Activated CD8-positive, alpha-beta T cell treated with anti-CD3 and anti-CD28 coated beads, Interleukin-2, amount 10 ng/mL, durations not matched to agents 7 days and 5 days (primary cell): ENCODE data around the gene CDH4. TPM values are rescaled to one million over a fixed set of nuclear protein-coding genes. Genes with fewer than 3 reads are reported as not detected.
"Not testable (repeated sequence)": the region's sequence is repeated elsewhere in the genome, so short reads cannot be mapped to it uniquely, and the experiment has no call there.

ENCODE experiments used
- ATAC-seq: fragments of 150-1000 bp; cut with Tn5 transposase; one replicate; pipeline ENCODE4 v1.10.0; 2021; ENCODE audit warnings: moderate library complexity
- CTCF ChIA-PET: fragments of 350-600 bp; sonication (Branson Sonifier 250); formaldehyde crosslinking; loops from one replicate; lab custom pipeline; 2021; ENCODE audit warnings: antibody characterized with exemption; lab: Charles Lee
- POLR2A ChIA-PET: fragments of 350-600 bp; sonication (Branson Sonifier 250); formaldehyde crosslinking; loops from one replicate; lab custom pipeline; 2021; ENCODE audit warnings: antibody characterized with exemption; lab: Charles Lee
- DNase-seq: peaks from one replicate; pipeline ENCODE4 v3.0.0-alpha.2; 2020
- H3K27ac Mint-ChIP-seq: one replicate; pipeline ENCODE4 v1.8.0; 2021; ENCODE audit warnings: mild to moderate bottlenecking, mixed read lengths
- H3K27me3 Mint-ChIP-seq: one replicate; pipeline ENCODE4 v1.8.0; 2021; ENCODE audit warnings: low read depth, mixed read lengths
- H3K36me3 Mint-ChIP-seq: one replicate; pipeline ENCODE4 v1.8.0; 2021; ENCODE audit warnings: low read depth, mixed read lengths
- H3K4me1 Mint-ChIP-seq: one replicate; pipeline ENCODE4 v1.8.0; 2021; ENCODE audit warnings: low read depth, mixed read lengths
- H3K4me3 Mint-ChIP-seq: one replicate; pipeline ENCODE4 v1.8.0; 2021; ENCODE audit warnings: mild to moderate bottlenecking, mixed read lengths
- H3K9me3 Mint-ChIP-seq: one replicate; pipeline ENCODE4 v1.8.0; 2022; ENCODE audit warnings: mixed read lengths; ENCODE audit not compliant: insufficient read depth
- total RNA-seq, 2 experiments: library from RNA; stranded (reverse); gene quantifications; one replicate each; pipeline ENCODE4 v1.2.3, GENCODE V29; 2021

CDH4 gene
- total RNA-seq, 2 experiments from 2014 or later, result 0.05 to 0.13 TPM

GRCh38 chr20:61853073-61854005 lies 601.3 kb downstream of the CDH4 start:
- no peak for DNase-seq
- no peaks in the 10 kb centered on the region for H3K27me3 Mint-ChIP-seq
- H3K4me1 Mint-ChIP-seq, result no peaks in the 10 kb centered on the region
- ChIA-PET POLR2A (no interaction called here), CTCF (no interaction called here)
- H3K4me3 Mint-ChIP-seq, result no peak overlapping the region
- ATAC-seq, result no peak
- no peaks in the 10 kb centered on the region for H3K9me3 Mint-ChIP-seq
- no peaks in the 10 kb centered on the region for H3K36me3 Mint-ChIP-seq
- no peak overlapping the region for H3K27ac Mint-ChIP-seq

GRCh38 chr20:61854538-61854937 lies 602.5 kb downstream of the CDH4 start:
- CTCF ChIA-PET, H3K27ac Mint-ChIP-seq, ATAC-seq, H3K4me3 Mint-ChIP-seq, DNase-seq, POLR2A ChIA-PET, H3K36me3 Mint-ChIP-seq, H3K4me1 Mint-ChIP-seq, H3K27me3 Mint-ChIP-seq, H3K9me3 Mint-ChIP-seq: not testable (repeated sequence)

- DNase-seq (no peak), ATAC-seq (no peak)
- Mint-ChIP-seq H3K4me3 (no peak overlapping the region), H3K9me3 (no peaks in the 10 kb centered on the region), H3K27ac (no peak overlapping the region), H3K27me3 (no peaks in the 10 kb centered on the region), H3K4me1 (no peaks in the 10 kb centered on the region), H3K36me3 (no peaks in the 10 kb centered on the region)
- ChIA-PET CTCF (no interaction called here), POLR2A (no interaction called here)
These were observed 603.2 kb downstream of the CDH4 start for GRCh38 chr20:61855286-61855685.

GRCh38 chr20:61856626-61857413 lies 604.8 kb downstream of the CDH4 start:
- POLR2A ChIA-PET, result no interaction called here
- H3K4me1 Mint-ChIP-seq, result peaks cover 5% of the 10 kb centered on the region
- no peaks in the 10 kb centered on the region for H3K27me3 Mint-ChIP-seq
- H3K36me3 Mint-ChIP-seq, result no peaks in the 10 kb centered on the region
- H3K27ac Mint-ChIP-seq, result no peak overlapping the region
- ATAC-seq (no peak), DNase-seq (no peak)
- H3K9me3 Mint-ChIP-seq, result no peaks in the 10 kb centered on the region
- CTCF ChIA-PET, result no interaction called here
- no peak overlapping the region for H3K4me3 Mint-ChIP-seq

- POLR2A ChIA-PET, result no interaction called here
- no peak for ATAC-seq
- no peak overlapping the region for H3K27ac Mint-ChIP-seq
These were observed 605.3 kb downstream of the CDH4 start for GRCh38 chr20:61857414-61857775.

GRCh38 chr20:61857884-61858283 lies 605.8 kb downstream of the CDH4 start:
- no peaks in the 10 kb centered on the region for H3K36me3 Mint-ChIP-seq
- CTCF ChIA-PET, result no interaction called here
- DNase-seq (no peak), ATAC-seq (no peak)
- H3K4me3 Mint-ChIP-seq, result no peak overlapping the region
- H3K4me1 Mint-ChIP-seq, result peaks cover 5% of the 10 kb centered on the region
- H3K9me3 Mint-ChIP-seq, result no peaks in the 10 kb centered on the region
- no peaks in the 10 kb centered on the region for H3K27me3 Mint-ChIP-seq
- POLR2A ChIA-PET, result no interaction called here
- no peak overlapping the region for H3K27ac Mint-ChIP-seq

More at GRCh38 chr20:61857414-61857775, 605.3 kb downstream of the CDH4 start:
- peaks cover 5% of the 10 kb centered on the region for H3K4me1 Mint-ChIP-seq
- no peaks in the 10 kb centered on the region for H3K27me3 Mint-ChIP-seq
- no peak overlapping the region for H3K4me3 Mint-ChIP-seq
- CTCF ChIA-PET, result no interaction called here
- H3K9me3 Mint-ChIP-seq, result no peaks in the 10 kb centered on the region
- no peak for DNase-seq
- H3K36me3 Mint-ChIP-seq, result no peaks in the 10 kb centered on the region

GRCh38 chr20:61859767-61860166 lies 607.7 kb downstream of the CDH4 start:
- ChIA-PET CTCF (no interaction called here), POLR2A (no interaction called here)
- Mint-ChIP-seq H3K9me3 (no peaks in the 10 kb centered on the region), H3K27me3 (no peaks in the 10 kb centered on the region), H3K4me3 (no peak overlapping the region), H3K4me1 (peaks cover 5% of the 10 kb centered on the region), H3K27ac (no peak overlapping the region), H3K36me3 (no peaks in the 10 kb centered on the region)
- DNase-seq, result no peak
- no peak for ATAC-seq

- Mint-ChIP-seq H3K27ac (no peak overlapping the region), H3K4me1 (peaks cover 5% of the 10 kb centered on the region), H3K4me3 (no peak overlapping the region), H3K27me3 (no peaks in the 10 kb centered on the region), H3K36me3 (no peaks in the 10 kb centered on the region), H3K9me3 (peaks cover 4% of the 10 kb centered on the region)
- POLR2A ChIA-PET, result no interaction called here
- no peak for DNase-seq
- CTCF ChIA-PET, result no interaction called here
- ATAC-seq, result no peak
These were observed 608.4 kb downstream of the CDH4 start for GRCh38 chr20:61860260-61860987.

- peaks cover 5% of the 10 kb centered on the region for H3K4me1 Mint-ChIP-seq
- DNase-seq (no peak), ATAC-seq (no peak)
- no peaks in the 10 kb centered on the region for H3K36me3 Mint-ChIP-seq
- H3K27ac Mint-ChIP-seq, result no peak overlapping the region
- CTCF ChIA-PET, result no interaction called here
- H3K9me3 Mint-ChIP-seq, result peaks cover 7% of the 10 kb centered on the region
- no peak overlapping the region for H3K4me3 Mint-ChIP-seq
- POLR2A ChIA-PET, result no interaction called here
- no peaks in the 10 kb centered on the region for H3K27me3 Mint-ChIP-seq
These were observed 609.2 kb downstream of the CDH4 start for GRCh38 chr20:61861054-61861841.

GRCh38 chr20:61861858-61862257 lies 609.8 kb downstream of the CDH4 start:
- H3K27ac Mint-ChIP-seq, result no peak overlapping the region
- no peaks in the 10 kb centered on the region for H3K27me3 Mint-ChIP-seq
- peaks cover 7% of the 10 kb centered on the region for H3K9me3 Mint-ChIP-seq
- DNase-seq, result no peak
- H3K36me3 Mint-ChIP-seq, result no peaks in the 10 kb centered on the region
- H3K4me1 Mint-ChIP-seq, result peaks cover 5% of the 10 kb centered on the region
- POLR2A ChIA-PET, result no interaction called here
- ATAC-seq, result no peak
- H3K4me3 Mint-ChIP-seq, result no peak overlapping the region
- CTCF ChIA-PET, result no interaction called here

GRCh38 chr20:61862881-61863280 lies 610.8 kb downstream of the CDH4 start:
- H3K36me3 Mint-ChIP-seq, result no peaks in the 10 kb centered on the region
- CTCF ChIA-PET, result no interaction called here
- H3K27ac Mint-ChIP-seq, result no peak overlapping the region
- H3K9me3 Mint-ChIP-seq, result peaks cover 7% of the 10 kb centered on the region
- POLR2A ChIA-PET, result no interaction called here
- DNase-seq (no peak), ATAC-seq (no peak)
- H3K27me3 Mint-ChIP-seq, result no peaks in the 10 kb centered on the region
- peaks cover 5% of the 10 kb centered on the region for H3K4me1 Mint-ChIP-seq
- H3K4me3 Mint-ChIP-seq, result no peak overlapping the region
